Skeletal muscle satellite cell (primary cell): ENCODE results near the gene PCCA.

ENCODE experiments used
- H3K27me3 ChIP-seq: 2 replicates; pipeline ENCODE4 v1.7.0; 2013; ENCODE audit warnings: low read length; ENCODE audit not compliant: control insufficient read depth, insufficient read depth
- H3K36me3 ChIP-seq: 2 replicates; pipeline ENCODE4 v1.7.0; 2013; ENCODE audit warnings: mild to moderate bottlenecking, control low read depth, low read length; ENCODE audit not compliant: insufficient read depth
- H3K4me1 ChIP-seq: 2 replicates; pipeline ENCODE4 v1.7.0; 2013; ENCODE audit warnings: low read length; ENCODE audit not compliant: control insufficient read depth, insufficient read depth
- H3K4me2 ChIP-seq: 2 replicates; pipeline ENCODE4 v1.7.0; 2013; ENCODE audit warnings: mild to moderate bottlenecking, low read length
- H3K4me3 ChIP-seq: 2 replicates; pipeline ENCODE4 v1.7.0; 2013; ENCODE audit warnings: low read length
- H3K9ac ChIP-seq: 2 replicates; pipeline ENCODE4 v1.7.0; 2013; ENCODE audit warnings: mild to moderate bottlenecking, low read depth, low read length, moderate library complexity
- H3K9me3 ChIP-seq: replicated peaks from 2 replicates; pipeline ENCODE4 v1.7.0; 2013; ENCODE audit warnings: mild to moderate bottlenecking, control low read depth, low read length

Gene PCCA

GRCh38 chr13:100526318-100527000, 437.6 kb downstream of the PCCA start:
- H3K4me3 ChIP-seq: no peak overlapping the region
- no peaks in the 10 kb centered on the region for H3K9me3 ChIP-seq
- H3K4me1 ChIP-seq: peaks cover 7% of the 10 kb centered on the region
- H3K36me3 ChIP-seq: peaks cover 4% of the 10 kb centered on the region
- H3K27me3 ChIP-seq: no peaks in the 10 kb centered on the region
- H3K4me2 ChIP-seq: no peak overlapping the region
- no peak overlapping the region for H3K9ac ChIP-seq

GRCh38 chr13:100527644-100528043, 438.8 kb downstream of the PCCA start:
- H3K36me3 ChIP-seq: peaks cover 4% of the 10 kb centered on the region
- peaks cover 7% of the 10 kb centered on the region for H3K4me1 ChIP-seq
- H3K9ac ChIP-seq: no peak overlapping the region
- no peaks in the 10 kb centered on the region for H3K27me3 ChIP-seq
- no peaks in the 10 kb centered on the region for H3K9me3 ChIP-seq
- no peak overlapping the region for H3K4me3 ChIP-seq
- no peak overlapping the region for H3K4me2 ChIP-seq

- Histone ChIP-seq H3K4me1 (peaks cover 7% of the 10 kb centered on the region), H3K27me3 (no peaks in the 10 kb centered on the region), H3K9ac (no peak overlapping the region), H3K4me2 (no peak overlapping the region), H3K9me3 (no peaks in the 10 kb centered on the region), H3K36me3 (peaks cover 4% of the 10 kb centered on the region), H3K4me3 (no peak overlapping the region)
Observed at GRCh38 chr13:100528353-100528752, 439.5 kb downstream of the PCCA start.

- H3K36me3 ChIP-seq: peaks cover 4% of the 10 kb centered on the region
- H3K9ac ChIP-seq: no peak overlapping the region
- H3K27me3 ChIP-seq: no peaks in the 10 kb centered on the region
- no peaks in the 10 kb centered on the region for H3K9me3 ChIP-seq
- H3K4me1 ChIP-seq: peaks cover 7% of the 10 kb centered on the region
- H3K4me3 ChIP-seq: no peak overlapping the region
- H3K4me2 ChIP-seq: no peak overlapping the region
Observed at GRCh38 chr13:100528820-100529219, 439.9 kb downstream of the PCCA start.

- H3K36me3 ChIP-seq: peaks cover 4% of the 10 kb centered on the region
- no peak overlapping the region for H3K4me3 ChIP-seq
- H3K4me2 ChIP-seq: no peak overlapping the region
Observed at GRCh38 chr13:100529666-100530377, 440.9 kb downstream of the PCCA start.

GRCh38 chr13:100530671-100531213, 441.8 kb downstream of the PCCA start:
- Histone ChIP-seq H3K9me3 (no peaks in the 10 kb centered on the region), H3K4me2 (no peak overlapping the region), H3K4me3 (no peak overlapping the region), H3K27me3 (no peaks in the 10 kb centered on the region), H3K4me1 (peaks cover 7% of the 10 kb centered on the region), H3K9ac (no peak overlapping the region), H3K36me3 (peaks cover 4% of the 10 kb centered on the region)

More at GRCh38 chr13:100529666-100530377, 440.9 kb downstream of the PCCA start:
- Histone ChIP-seq H3K27me3 (no peaks in the 10 kb centered on the region), H3K9ac (no peak overlapping the region), H3K9me3 (no peaks in the 10 kb centered on the region), H3K4me1 (peaks cover 7% of the 10 kb centered on the region)

DNA sequence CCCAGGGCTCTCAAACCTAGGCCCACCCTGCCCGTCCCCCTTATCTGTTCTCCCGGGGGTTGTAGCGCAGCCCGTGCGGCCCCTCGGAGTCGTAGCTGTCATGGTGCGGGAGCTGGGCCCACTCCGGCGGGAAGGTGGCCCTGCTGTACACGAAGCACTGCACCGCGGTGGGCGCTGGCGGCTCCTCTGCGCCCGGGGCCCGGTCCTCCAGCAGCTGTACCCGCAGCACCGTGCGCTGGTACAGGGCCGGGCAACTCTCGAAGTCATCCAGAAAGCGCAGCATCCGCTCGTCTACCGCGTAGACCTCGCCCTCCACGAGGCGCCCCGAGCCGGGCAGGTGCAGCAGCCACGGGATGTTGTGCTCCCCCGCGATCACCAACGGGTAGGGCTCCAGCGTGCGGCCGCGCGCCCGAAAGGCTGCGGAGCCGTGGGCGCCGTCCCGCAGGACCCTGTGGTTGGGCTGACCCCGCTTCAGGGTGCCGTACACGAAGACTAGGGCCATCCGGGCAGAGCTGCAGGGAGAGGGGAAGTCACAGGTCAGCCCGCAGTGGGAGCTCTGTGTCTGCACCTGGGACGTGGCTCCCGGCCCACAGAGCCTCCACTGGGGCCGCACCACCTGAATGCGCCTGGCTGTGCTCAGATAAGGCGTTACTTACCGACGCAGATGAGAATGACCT, 443.3 kb downstream of the PCCA start:
- H3K4me1 ChIP-seq: peaks cover 7% of the 10 kb centered on the region
- H3K4me3 ChIP-seq: no peak overlapping the region
- H3K36me3 ChIP-seq: peaks cover 4% of the 10 kb centered on the region
- no peaks in the 10 kb centered on the region for H3K9me3 ChIP-seq
- H3K27me3 ChIP-seq: no peaks in the 10 kb centered on the region
- H3K4me2 ChIP-seq: no peak overlapping the region
- H3K9ac ChIP-seq: no peak overlapping the region

GRCh38 chr13:100532836-100533435, 444.0 kb downstream of the PCCA start:
- Histone ChIP-seq H3K4me3 (no peak overlapping the region), H3K4me2 (no peak overlapping the region), H3K9me3 (no peaks in the 10 kb centered on the region), H3K36me3 (peaks cover 4% of the 10 kb centered on the region), H3K27me3 (no peaks in the 10 kb centered on the region), H3K4me1 (peaks cover 7% of the 10 kb centered on the region), H3K9ac (no peak overlapping the region)

DNA sequence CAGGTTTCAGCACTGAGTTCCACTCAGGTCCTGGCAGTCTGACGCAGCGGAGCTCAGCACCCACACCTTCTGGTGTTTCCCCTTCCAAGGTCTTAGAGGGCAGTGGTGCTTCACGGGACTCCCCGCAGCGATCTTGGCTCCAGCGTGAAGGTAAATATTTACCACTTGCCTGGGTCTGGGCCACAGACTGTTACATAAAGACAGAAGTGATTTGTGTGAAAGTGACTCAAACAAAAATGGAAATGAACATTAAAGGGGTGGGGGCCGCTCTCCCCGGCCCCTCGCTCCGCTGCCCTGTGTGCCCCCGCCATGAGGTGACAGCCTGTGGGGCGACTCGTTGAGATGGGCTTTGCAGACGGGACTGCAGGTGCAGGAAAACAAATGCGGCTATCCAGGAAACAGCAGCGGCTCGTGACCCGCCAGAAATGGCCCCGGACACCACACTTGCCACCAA, 444.7 kb downstream of the PCCA start:
- Histone ChIP-seq H3K9ac (no peak overlapping the region), H3K4me3 (no peak overlapping the region), H3K9me3 (no peaks in the 10 kb centered on the region), H3K4me2 (no peak overlapping the region), H3K27me3 (no peaks in the 10 kb centered on the region), H3K36me3 (peaks cover 4% of the 10 kb centered on the region), H3K4me1 (peaks cover 7% of the 10 kb centered on the region)

- Histone ChIP-seq H3K4me3 (no peak overlapping the region), H3K4me1 (peaks cover 7% of the 10 kb centered on the region), H3K27me3 (no peaks in the 10 kb centered on the region), H3K9ac (no peak overlapping the region), H3K4me2 (no peak overlapping the region), H3K36me3 (peaks cover 4% of the 10 kb centered on the region), H3K9me3 (no peaks in the 10 kb centered on the region)
Observed at GRCh38 chr13:100534147-100534843, 445.4 kb downstream of the PCCA start.

- H3K27me3 ChIP-seq: no peaks in the 10 kb centered on the region
- no peak overlapping the region for H3K4me3 ChIP-seq
- peaks cover 4% of the 10 kb centered on the region for H3K36me3 ChIP-seq
- no peak overlapping the region for H3K9ac ChIP-seq
- peaks cover 7% of the 10 kb centered on the region for H3K4me1 ChIP-seq
- H3K4me2 ChIP-seq: no peak overlapping the region
- no peaks in the 10 kb centered on the region for H3K9me3 ChIP-seq
Observed at GRCh38 chr13:100534911-100535310, 446.0 kb downstream of the PCCA start.
